ENCODE results near the gene CLMN. TPM values are rescaled to one million over a fixed set of nuclear protein-coding genes. Genes with fewer than 3 reads are reported as not detected.

Gene CLMN
- total RNA-seq, 1 donor from 2014 or later: 6.3 TPM

- Histone ChIP-seq H2AFZ (replicated peaks) (no peak overlapping the region), H3K4me2 (no peak overlapping the region), H3K79me2 (ENCODE audit: low read depth) (no peaks in the 10 kb centered on the region), H4K20me1 (ENCODE audit: low read depth) (peaks cover 18% of the 10 kb centered on the region), H3K9ac (no peak overlapping the region), H3K36me3 (no peaks in the 10 kb centered on the region), H3F3A (ENCODE audit: low read depth) (peaks cover 36% of the 10 kb centered on the region), H3K4me1 (peaks cover 58% of the 10 kb centered on the region), H3K4me3 (no peak overlapping the region), H3K27ac (no peak overlapping the region), H3K9me3 (ENCODE audit: low read depth) (no peaks in the 10 kb centered on the region), H3K27me3 (no peaks in the 10 kb centered on the region)
- no peak overlapping the region for H3K27ac Mint-ChIP-seq
- H3K36me3 Mint-ChIP-seq: no peaks in the 10 kb centered on the region
- DNase-seq (ENCODE audit: low spot score): no peak
- no peak overlapping the region for H3K4me3 Mint-ChIP-seq
- H3K27me3 Mint-ChIP-seq (ENCODE audit: insufficient read depth, low read depth): peaks cover 10% of the 10 kb centered on the region
- TF ChIP-seq EZH2 (IDR thresholded peaks at IDR 0.05): no peak
- no peak for TF ChIP-seq EZH2phosphoT487 (IDR thresholded peaks at IDR 0.05)
- TF ChIP-seq CTCF (IDR thresholded peaks at IDR 0.05): no peak
- H3K4me1 Mint-ChIP-seq: peaks cover 74% of the 10 kb centered on the region
- H3K9me3 Mint-ChIP-seq: no peaks in the 10 kb centered on the region
Measured at GRCh38 chr14:95253039-95253630, 66.6 kb downstream of the CLMN start.

GRCh38 chr14:95252219-95252618, 67.5 kb downstream of the CLMN start:
- Histone ChIP-seq H3K4me3 (no peak overlapping the region), H3K79me2 (ENCODE audit: low read depth) (no peaks in the 10 kb centered on the region), H4K20me1 (ENCODE audit: low read depth) (peaks cover 18% of the 10 kb centered on the region), H3K4me2 (no peak overlapping the region), H3K27ac (no peak overlapping the region), H3K36me3 (no peaks in the 10 kb centered on the region), H3K27me3 (no peaks in the 10 kb centered on the region), H3K9ac (no peak overlapping the region), H3K4me1 (peaks cover 51% of the 10 kb centered on the region), H3K9me3 (ENCODE audit: low read depth) (no peaks in the 10 kb centered on the region), H3F3A (ENCODE audit: low read depth) (peaks cover 29% of the 10 kb centered on the region), H2AFZ (replicated peaks) (no peak overlapping the region)
- Mint-ChIP-seq H3K4me3 (no peak overlapping the region), H3K9me3 (no peaks in the 10 kb centered on the region), H3K4me1 (peaks cover 74% of the 10 kb centered on the region), H3K27me3 (ENCODE audit: insufficient read depth, low read depth) (peaks cover 10% of the 10 kb centered on the region), H3K27ac (no peak overlapping the region), H3K36me3 (no peaks in the 10 kb centered on the region)
- no peak for TF ChIP-seq CTCF (IDR thresholded peaks at IDR 0.05)
- TF ChIP-seq EZH2phosphoT487 (IDR thresholded peaks at IDR 0.05): no peak
- no peak for TF ChIP-seq EZH2 (IDR thresholded peaks at IDR 0.05)
- no peak for DNase-seq (ENCODE audit: low spot score)

- Mint-ChIP-seq H3K4me1 (peaks cover 63% of the 10 kb centered on the region), H3K9me3 (no peaks in the 10 kb centered on the region)
- H3K4me1 ChIP-seq: peaks cover 38% of the 10 kb centered on the region
Measured at GRCh38 chr14:95250936-95251335, 68.8 kb downstream of the CLMN start.

More at GRCh38 chr14:95250936-95251335, 68.8 kb downstream of the CLMN start:
- DNase-seq (ENCODE audit: low spot score): no peak
- Mint-ChIP-seq H3K4me3 (no peak overlapping the region), H3K36me3 (no peaks in the 10 kb centered on the region), H3K27me3 (ENCODE audit: insufficient read depth, low read depth) (peaks cover 2% of the 10 kb centered on the region), H3K27ac (no peak overlapping the region)
- H3K36me3 ChIP-seq: no peaks in the 10 kb centered on the region
- H3K79me2 ChIP-seq (ENCODE audit: low read depth): no peaks in the 10 kb centered on the region
- TF ChIP-seq EZH2phosphoT487 (IDR thresholded peaks at IDR 0.05) (no peak), EZH2 (IDR thresholded peaks at IDR 0.05) (no peak), CTCF (IDR thresholded peaks at IDR 0.05) (no peak)
- peaks cover 16% of the 10 kb centered on the region for H3F3A ChIP-seq (ENCODE audit: low read depth)
- no peak overlapping the region for H3K4me3 ChIP-seq
- no peak overlapping the region for H3K4me2 ChIP-seq
- H3K9ac ChIP-seq: no peak overlapping the region
- peaks cover 11% of the 10 kb centered on the region for H4K20me1 ChIP-seq (ENCODE audit: low read depth)
- H3K27ac ChIP-seq: no peak overlapping the region
- H3K9me3 ChIP-seq (ENCODE audit: low read depth): no peaks in the 10 kb centered on the region
- H3K27me3 ChIP-seq: no peaks in the 10 kb centered on the region
- H2AFZ ChIP-seq (replicated peaks): no peak overlapping the region

Data from neural progenitor cell (in vitro differentiated cells).